GM12878 (cell line): ENCODE results near the gene TMEM198. TPM values are rescaled to one million over a fixed set of nuclear protein-coding genes. Genes with fewer than 3 reads are reported as not detected.

ENCODE experiments used
- ATAC-seq: fragments of 200-7000 bp; cut with Tn5 transposase; 3 replicates; pipeline ENCODE4 v1.9.1; 2020; ENCODE audit warnings: mild to moderate bottlenecking, moderate library complexity
- BruUV-seq: library from RNA; stranded (reverse); fragments of 400-500 nt; replicated peaks from 2 replicates; lab custom pipeline; 2021; lab: Mats Ljungman, UMichigan
- CTCF ChIA-PET: fragments of 300-600 bp; sonication (Branson Sonifier 250); formaldehyde crosslinking; extraction: SDS; loops from one replicate; lab custom pipeline; 2021; ENCODE audit warnings: inconsistent platforms; lab: Yijun Ruan, JAX
- POLR2A ChIA-PET: fragments of 350-600 bp; formaldehyde crosslinking; extraction: SDS; loops from one replicate; lab custom pipeline; 2021; ENCODE audit warnings: inconsistent platforms; lab: Charles Lee
- RAD21 ChIA-PET: fragments of 300-600 bp; sonication (Branson Sonifier 250); formaldehyde crosslinking; loops from one replicate; lab custom pipeline; 2023; ENCODE audit warnings: antibody characterized with exemption; ENCODE audit not compliant: unreplicated experiment; lab: Charles Lee
- SMC1A ChIA-PET: fragments of 300-600 bp; sonication (Branson Sonifier 250); formaldehyde crosslinking; loops from one replicate; lab custom pipeline; 2023; ENCODE audit not compliant: unreplicated experiment, uncharacterized antibody; lab: Charles Lee
- DNase-seq: peaks from one replicate; pipeline ENCODE4 v3.0.0-alpha.2; 2011; ENCODE audit warnings: low read depth, low spot score
- FAIRE-seq: peaks from 3 replicates; lab custom pipeline; 2011; peaks lifted over from hg19 to GRCh38; lab: Jason Lieb, UNC
- H2AFZ ChIP-seq: 2 replicates; pipeline ENCODE4 v1.6.0; 2011; ENCODE audit warnings: low read depth, low read length, control low read depth; ENCODE audit not compliant: control insufficient read depth
- H3K27ac ChIP-seq: 2 replicates; pipeline ENCODE4 v1.5.1; 2011; ENCODE audit warnings: control low read depth; ENCODE audit not compliant: control insufficient read depth, insufficient read depth
- H3K27me3 ChIP-seq, 2 experiments: replicated peaks in 1 of 2; 2 replicates each; pipeline versions ENCODE4 v1.6.0 to v1.6.1; 2011; ENCODE audit warnings: low read length in 1 of 2; ENCODE audit not compliant: control insufficient read depth in 2 of 2, insufficient read depth in 2 of 2
- H3K36me3 ChIP-seq, 2 experiments: 2 replicates each; pipeline ENCODE4 v1.5.1; 2011; ENCODE audit warnings: low read length in 1 of 2; ENCODE audit not compliant: control insufficient read depth in 2 of 2, insufficient read depth in 2 of 2
- H3K4me1 ChIP-seq: 2 replicates; pipeline ENCODE4 v1.6.1; 2011; ENCODE audit warnings: mild to moderate bottlenecking, low read length, moderate library complexity, mixed read lengths; ENCODE audit not compliant: control insufficient read depth, insufficient read depth
- H3K4me2 ChIP-seq: 2 replicates; pipeline ENCODE4 v1.6.0; 2011; ENCODE audit warnings: control low read depth; ENCODE audit not compliant: control insufficient read depth, insufficient read depth
- H3K4me3 ChIP-seq: fragments of 200-600 bp; sonication (generic); 2 replicates; pipeline ENCODE4 v1.5.1; 2016
- H3K79me2 ChIP-seq: 2 replicates; pipeline ENCODE4 v1.6.0; 2011; ENCODE audit warnings: low read length; ENCODE audit not compliant: control insufficient read depth, insufficient read depth
- H3K9ac ChIP-seq: 2 replicates; pipeline ENCODE4 v1.8.0; 2011; ENCODE audit warnings: low read length, control low read depth, mixed read lengths; ENCODE audit not compliant: control insufficient read depth, insufficient read depth
- H3K9me3 ChIP-seq: replicated peaks from 3 replicates; pipeline ENCODE4 v1.5.1; 2011; ENCODE audit warnings: mild to moderate bottlenecking, low read length; ENCODE audit not compliant: control insufficient read depth, insufficient read depth
- H4K20me1 ChIP-seq: 2 replicates; pipeline ENCODE4 v1.6.0; 2011; ENCODE audit not compliant: control insufficient read depth, insufficient read depth
- ATF7 ChIP-seq: fragments of 450-650 bp; IDR thresholded peaks from 2 replicates; pipeline ENCODE4 v1.6.1; 2016; ENCODE audit warnings: low read depth, mild to moderate bottlenecking
- CEBPB ChIP-seq, 2 experiments: fragments of 150-350 bp in 1 of 2; IDR thresholded peaks; 2 replicates each; pipeline ENCODE4 v1.6.1; 2012 to 2014; ENCODE audit warnings: low read depth in 2 of 2, low read length in 2 of 2, borderline replicate concordance in 1 of 2, inconsistent platforms in 1 of 2
- ETV6 ChIP-seq, 2 experiments: fragments of 450-650 bp in 1 of 2; IDR thresholded peaks in 1 of 2; conservative IDR thresholded peaks in 1 of 2; 2 replicates each; pipeline ENCODE4 v1.6.1; 2014; ENCODE audit warnings: antibody characterized with exemption in 1 of 2, borderline replicate concordance in 1 of 2, low read depth in 1 of 2, mild to moderate bottlenecking in 1 of 2, moderate library complexity in 1 of 2
- HDGF ChIP-seq: fragments of 450-650 bp; IDR thresholded peaks from 2 replicates; pipeline ENCODE4 v1.6.1; 2016; ENCODE audit warnings: antibody characterized with exemption
- KLF5 ChIP-seq: fragments of 450-650 bp; IDR thresholded peaks from 2 replicates; pipeline ENCODE4 v1.6.1; 2014; ENCODE audit warnings: mild to moderate bottlenecking; ENCODE audit not compliant: partially characterized antibody
- NR2F1 ChIP-seq: fragments of 450-650 bp; conservative IDR thresholded peaks from 2 replicates; pipeline ENCODE4 v1.6.1; 2017; ENCODE audit warnings: mild to moderate bottlenecking
- STAT1 ChIP-seq: fragments of 450-650 bp; conservative IDR thresholded peaks from 2 replicates; pipeline ENCODE4 v1.6.1; 2014; ENCODE audit warnings: antibody characterized with exemption, mild to moderate bottlenecking
- STAT3 ChIP-seq: IDR thresholded peaks from 2 replicates; pipeline ENCODE4 v1.6.1; 2011; ENCODE audit warnings: low read depth, low read length, improper control_type of control experiment
- WGBS: methylation state at CpG from one replicate; pipeline ENCODE4 v1.1.6; 2016; ENCODE audit warnings: low lambda C conversion rate; ENCODE audit not compliant: insufficient replicate concordance, insufficient coverage; ENCODE audit errors: missing lambda C conversion rate; 5-methylcytosine and 5-hydroxymethylcytosine counted together
- in situ Hi-C: fragments of 300-500 bp; cut with MboI; formaldehyde crosslinking; loops from 9 replicates; pipeline ENCODE4 v1.14.3; 2018; ENCODE audit warnings: mixed read lengths
- intact Hi-C: fragments of 100-400 bp; cut with micrococcal nuclease; formaldehyde crosslinking; loops from one replicate; pipeline ENCODE4 v1.14.2; 2022; ENCODE audit not compliant: unreplicated experiment
- polyA plus RNA-seq, 11 experiments: library from polyadenylated mRNA; depleted of rRNA in 4 of 11; unstranded in 6 of 11; stranded (reverse) in 5 of 11; fragments of >200 nt; fragmentation: Nextera tagmentation in 4 of 11; fragmentation: Illumina TruSeq in 1 of 11; extraction: Ambion mirVana in 4 of 11; extraction: Trizol in 1 of 11; gene quantifications; 1 replicate in 1 of 11; 2 replicates in 10 of 11; pipeline versions ENCODE4 v1.2.1 to v1.2.3, GENCODE V29; 2011 to 2016; ENCODE audit warnings: inconsistent platforms in 2 of 11, missing spikeins in 2 of 11, low read depth in 1 of 11
- total RNA-seq, 4 experiments: library from RNA; depleted of rRNA in 3 of 4; stranded (reverse); fragments of >200 nt in 3 of 4; fragmentation: Illumina TruSeq in 1 of 4; extraction: Trizol in 1 of 4; gene quantifications; 2 replicates each; pipeline versions ENCODE4 v1.2.1 to v1.2.3, GENCODE V29; 2013 to 2021
- TF ChIP-seq, protein P1 (sequence below): fragments of 450-650 bp; IDR thresholded peaks from 2 replicates; pipeline ENCODE4 v1.6.1; 2017; ENCODE audit warnings: antibody characterized with exemption, mild to moderate bottlenecking, moderate library complexity
- TF ChIP-seq, protein P2 (sequence below): fragments of 450-650 bp; IDR thresholded peaks from 2 replicates; pipeline ENCODE4 v1.6.1; 2017; ENCODE audit warnings: borderline replicate concordance

Gene TMEM198
- total and polyA plus RNA-seq, 10 of the 15 experiments (the other 5 are each of a cell fraction or from before 2014, with no cell fraction given) = 0.16 to 1.2 (median 0.65) TPM; not detected in 2

DNA sequence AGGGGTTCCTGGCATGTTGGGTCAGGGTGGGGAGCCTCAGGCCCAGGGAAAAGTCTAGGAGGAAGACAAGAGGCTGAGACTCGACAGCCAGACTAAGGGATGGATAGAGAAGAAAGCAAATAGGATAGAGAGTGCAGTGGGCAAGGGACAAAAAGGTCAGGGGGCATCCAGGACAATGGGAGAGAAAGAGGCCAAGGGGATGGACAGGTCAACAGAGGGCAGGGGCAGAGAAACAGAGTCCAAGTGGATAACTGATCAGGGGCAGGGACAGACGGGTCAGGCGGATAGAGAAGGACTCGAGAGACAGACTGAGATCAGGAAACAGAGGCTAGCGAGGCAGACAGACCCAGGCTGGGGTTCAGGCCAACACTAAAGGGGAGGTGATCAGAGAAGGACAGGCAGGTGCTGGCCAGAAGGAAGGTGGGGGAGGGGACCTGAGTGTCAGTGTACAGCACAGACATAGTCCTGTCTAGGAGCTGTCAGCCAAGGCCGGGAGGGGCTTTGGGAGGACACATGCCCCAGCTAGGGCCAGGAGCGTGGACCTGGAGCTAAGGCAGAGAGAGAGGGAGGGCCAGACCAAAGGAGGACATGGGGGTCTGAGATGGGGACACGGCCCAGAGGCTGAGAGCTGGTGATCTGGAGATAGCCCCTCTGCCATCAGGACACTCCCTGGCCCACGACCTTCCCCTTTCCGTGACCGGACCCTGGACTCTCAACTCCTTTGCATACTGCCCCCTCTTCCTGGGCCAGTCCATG lies 17.3 kb upstream of the TMEM198 start:
- H3K9me3 ChIP-seq = no peaks in the 10 kb centered on the region
- no peak for FAIRE-seq
- no peak overlapping the region for H2AFZ ChIP-seq
- peaks cover 20 to 21% of the 10 kb centered on the region in 2 experiments for H3K27me3 ChIP-seq
- CTCF ChIA-PET = interaction anchor here (1.6 to 10.8 kb wide), 5 partner anchors 9 to 124 kb away, joined by 3 to 224 read pairs (median 25); partner anchors contain the start of gene GMPPA
- 8% methylated on average over 10 of the region's 11 CpGs for WGBS
- H3K36me3 ChIP-seq = no peaks in the 10 kb centered on the region
- no peak overlapping the region for H3K9ac ChIP-seq
- no peak overlapping the region for H3K4me2 ChIP-seq
- no peaks in the 10 kb centered on the region for H3K79me2 ChIP-seq
- no peak overlapping the region for H3K4me3 ChIP-seq
- no peak for DNase-seq
- intact Hi-C loops (no loop called here), in situ Hi-C loops (no loop called here)
- TF ChIP-seq STAT1 = no peak
- TF ChIP-seq, protein P1, sequence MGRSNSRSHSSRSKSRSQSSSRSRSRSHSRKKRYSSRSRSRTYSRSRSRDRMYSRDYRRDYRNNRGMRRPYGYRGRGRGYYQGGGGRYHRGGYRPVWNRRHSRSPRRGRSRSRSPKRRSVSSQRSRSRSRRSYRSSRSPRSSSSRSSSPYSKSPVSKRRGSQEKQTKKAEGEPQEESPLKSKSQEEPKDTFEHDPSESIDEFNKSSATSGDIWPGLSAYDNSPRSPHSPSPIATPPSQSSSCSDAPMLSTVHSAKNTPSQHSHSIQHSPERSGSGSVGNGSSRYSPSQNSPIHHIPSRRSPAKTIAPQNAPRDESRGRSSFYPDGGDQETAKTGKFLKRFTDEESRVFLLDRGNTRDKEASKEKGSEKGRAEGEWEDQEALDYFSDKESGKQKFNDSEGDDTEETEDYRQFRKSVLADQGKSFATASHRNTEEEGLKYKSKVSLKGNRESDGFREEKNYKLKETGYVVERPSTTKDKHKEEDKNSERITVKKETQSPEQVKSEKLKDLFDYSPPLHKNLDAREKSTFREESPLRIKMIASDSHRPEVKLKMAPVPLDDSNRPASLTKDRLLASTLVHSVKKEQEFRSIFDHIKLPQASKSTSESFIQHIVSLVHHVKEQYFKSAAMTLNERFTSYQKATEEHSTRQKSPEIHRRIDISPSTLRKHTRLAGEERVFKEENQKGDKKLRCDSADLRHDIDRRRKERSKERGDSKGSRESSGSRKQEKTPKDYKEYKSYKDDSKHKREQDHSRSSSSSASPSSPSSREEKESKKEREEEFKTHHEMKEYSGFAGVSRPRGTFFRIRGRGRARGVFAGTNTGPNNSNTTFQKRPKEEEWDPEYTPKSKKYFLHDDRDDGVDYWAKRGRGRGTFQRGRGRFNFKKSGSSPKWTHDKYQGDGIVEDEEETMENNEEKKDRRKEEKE = no peak
- TF ChIP-seq ETV6 (conservative IDR thresholded peaks at IDR 0.05 in 1 of 2, IDR thresholded peaks at IDR 0.05 in 1 of 2; ENCODE audit: borderline replicate concordance in 1 of 2, low read depth in 1 of 2) = no peak
- TF ChIP-seq CEBPB (IDR thresholded peaks at IDR 0.05; ENCODE audit: borderline replicate concordance in 1 of 2, low read depth in 2 of 2, low read length in 2 of 2) = no peak
- no peak for TF ChIP-seq KLF5
- no peak for TF ChIP-seq ATF7
- TF ChIP-seq STAT3 = no peak
- TF ChIP-seq HDGF = no peak
- TF ChIP-seq NR2F1 = no peak
- TF ChIP-seq, protein P2, sequence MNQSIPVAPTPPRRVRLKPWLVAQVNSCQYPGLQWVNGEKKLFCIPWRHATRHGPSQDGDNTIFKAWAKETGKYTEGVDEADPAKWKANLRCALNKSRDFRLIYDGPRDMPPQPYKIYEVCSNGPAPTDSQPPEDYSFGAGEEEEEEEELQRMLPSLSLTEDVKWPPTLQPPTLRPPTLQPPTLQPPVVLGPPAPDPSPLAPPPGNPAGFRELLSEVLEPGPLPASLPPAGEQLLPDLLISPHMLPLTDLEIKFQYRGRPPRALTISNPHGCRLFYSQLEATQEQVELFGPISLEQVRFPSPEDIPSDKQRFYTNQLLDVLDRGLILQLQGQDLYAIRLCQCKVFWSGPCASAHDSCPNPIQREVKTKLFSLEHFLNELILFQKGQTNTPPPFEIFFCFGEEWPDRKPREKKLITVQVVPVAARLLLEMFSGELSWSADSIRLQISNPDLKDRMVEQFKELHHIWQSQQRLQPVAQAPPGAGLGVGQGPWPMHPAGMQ = no peak
- no peaks in the 10 kb centered on the region; the same call in 1 of the 2 replicates for H4K20me1 ChIP-seq
- no TSS peak for BruUV-seq
- no peak overlapping the region for H3K27ac ChIP-seq
- no peaks in the 10 kb centered on the region for H3K4me1 ChIP-seq
- POLR2A ChIA-PET = no interaction called here
- SMC1A ChIA-PET = interaction anchor here (1.0 to 3.6 kb wide), 3 partner anchors 27 to 34 kb away, joined by 3 to 22 read pairs (median 4); partner anchors contain the start of gene GMPPA
- no peak for ATAC-seq
- RAD21 ChIA-PET = interaction anchor here (0.8 kb wide), 1 partner anchor 11 kb away, joined by 3 read pairs; no protein-coding TSS in a partner anchor
